ENCODE data around the gene SMARCD1.
A peak's percentile ranks its signal among the peaks of the same experiment; 100 is the strongest.

- TF ChIP-seq CTCF (IDR thresholded peaks at IDR 0.05; ENCODE audit: poor library complexity) (peak; percentile 93), EZH2 (IDR thresholded peaks at IDR 0.05; ENCODE audit: borderline replicate concordance) (no peak), EZH2phosphoT487 (IDR thresholded peaks at IDR 0.05; ENCODE audit: low read depth, severe bottlenecking, unreplicated experiment) (no peak)
These were observed 10.0 kb upstream of the SMARCD1 start for GRCh38 chr12:50074936-50075807.
